Measurements from ENCODE around the gene PALM. TPM values are rescaled to one million over a fixed set of nuclear protein-coding genes. Genes with fewer than 3 reads are reported as not detected.

The PALM gene
- total RNA-seq, 3 donors from 2014 or later, result 0.26 to 0.61 (median 0.27) TPM

DNA sequence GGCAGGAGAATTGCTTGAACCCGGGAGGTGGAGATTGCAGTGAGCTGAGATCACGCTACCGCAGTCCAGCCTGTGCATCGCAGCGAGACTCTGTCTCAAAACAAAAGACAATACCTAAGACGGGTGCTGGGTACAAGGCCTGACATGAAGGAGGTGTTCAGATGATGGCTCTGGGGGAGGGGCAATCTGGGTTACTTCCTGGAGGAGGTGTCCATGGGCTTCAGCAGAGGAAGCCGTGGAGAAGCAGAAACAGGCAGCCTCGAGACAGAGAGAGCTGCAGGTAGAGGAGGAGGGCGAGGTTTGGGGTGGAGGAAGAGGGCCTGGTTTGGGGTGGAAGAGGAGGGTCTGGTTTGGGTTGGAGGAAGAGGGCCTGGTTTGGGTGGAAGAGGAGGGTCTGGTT lies 45.8 kb downstream of the PALM start:
- H3K9me3 Mint-ChIP-seq, result no peaks in the 10 kb centered on the region
- DNase-seq, result no peak
- no peaks in the 10 kb centered on the region for H3K36me3 Mint-ChIP-seq (ENCODE audit: insufficient read depth)
- no peaks in the 10 kb centered on the region for H3K27me3 Mint-ChIP-seq (ENCODE audit: low read depth)
- no peaks in the 10 kb centered on the region for H3K4me1 Mint-ChIP-seq (ENCODE audit: low read depth)
- no peak for ATAC-seq
- no peak overlapping the region for H3K4me3 Mint-ChIP-seq

DNA sequence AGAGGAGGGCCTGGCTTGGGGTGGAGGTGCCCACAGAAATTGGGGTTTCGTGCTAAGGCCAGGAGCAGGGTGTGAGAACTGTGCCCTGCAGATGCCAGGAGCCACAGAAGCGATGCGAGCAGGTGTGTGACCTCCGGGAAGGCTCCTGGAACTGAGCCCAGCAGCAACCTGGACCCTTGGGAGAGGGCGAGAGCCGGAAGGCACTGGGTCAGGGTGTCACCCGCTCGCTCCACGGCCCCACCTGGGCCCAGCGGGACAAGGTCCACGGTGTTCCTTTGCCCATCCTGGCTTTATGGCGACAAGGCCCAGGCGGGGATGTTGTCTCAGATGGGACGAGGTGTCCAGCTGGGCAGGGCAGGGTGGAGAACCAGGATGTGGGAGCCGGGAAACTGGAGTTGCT lies 46.3 kb downstream of the PALM start:
- no peaks in the 10 kb centered on the region for H3K9me3 Mint-ChIP-seq
- H3K36me3 Mint-ChIP-seq (ENCODE audit: insufficient read depth), result no peaks in the 10 kb centered on the region
- no peak for DNase-seq
- no peak for ATAC-seq
- no peak overlapping the region for H3K4me3 Mint-ChIP-seq
- no peaks in the 10 kb centered on the region for H3K27me3 Mint-ChIP-seq (ENCODE audit: low read depth)
- H3K4me1 Mint-ChIP-seq (ENCODE audit: low read depth), result no peaks in the 10 kb centered on the region

DNA sequence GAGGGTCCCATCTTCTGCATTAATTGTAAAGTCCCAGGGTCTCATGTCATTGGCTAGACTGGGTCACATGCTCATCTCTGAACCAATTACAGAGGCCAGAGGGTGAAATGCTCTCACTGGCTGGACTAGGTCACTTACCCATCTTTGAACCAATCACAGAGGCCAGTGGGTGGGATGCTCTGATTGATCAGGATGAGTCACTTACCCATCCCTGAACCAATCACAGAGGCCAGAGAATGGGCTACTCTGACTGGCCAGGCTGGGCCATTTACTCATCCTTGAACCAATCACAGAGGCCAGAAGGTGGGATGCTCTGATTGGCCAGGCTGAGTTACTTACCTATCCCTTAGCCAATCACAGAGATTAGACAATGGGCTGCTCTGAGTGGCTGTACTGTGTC lies 47.5 kb downstream of the PALM start:
- Mint-ChIP-seq H3K4me3 (no peak overlapping the region), H3K9me3 (no peaks in the 10 kb centered on the region), H3K36me3 (ENCODE audit: insufficient read depth) (no peaks in the 10 kb centered on the region), H3K4me1 (ENCODE audit: low read depth) (no peaks in the 10 kb centered on the region), H3K27me3 (ENCODE audit: low read depth) (no peaks in the 10 kb centered on the region)
- DNase-seq (no peak), ATAC-seq (peak; percentile 84 to 91)

DNA sequence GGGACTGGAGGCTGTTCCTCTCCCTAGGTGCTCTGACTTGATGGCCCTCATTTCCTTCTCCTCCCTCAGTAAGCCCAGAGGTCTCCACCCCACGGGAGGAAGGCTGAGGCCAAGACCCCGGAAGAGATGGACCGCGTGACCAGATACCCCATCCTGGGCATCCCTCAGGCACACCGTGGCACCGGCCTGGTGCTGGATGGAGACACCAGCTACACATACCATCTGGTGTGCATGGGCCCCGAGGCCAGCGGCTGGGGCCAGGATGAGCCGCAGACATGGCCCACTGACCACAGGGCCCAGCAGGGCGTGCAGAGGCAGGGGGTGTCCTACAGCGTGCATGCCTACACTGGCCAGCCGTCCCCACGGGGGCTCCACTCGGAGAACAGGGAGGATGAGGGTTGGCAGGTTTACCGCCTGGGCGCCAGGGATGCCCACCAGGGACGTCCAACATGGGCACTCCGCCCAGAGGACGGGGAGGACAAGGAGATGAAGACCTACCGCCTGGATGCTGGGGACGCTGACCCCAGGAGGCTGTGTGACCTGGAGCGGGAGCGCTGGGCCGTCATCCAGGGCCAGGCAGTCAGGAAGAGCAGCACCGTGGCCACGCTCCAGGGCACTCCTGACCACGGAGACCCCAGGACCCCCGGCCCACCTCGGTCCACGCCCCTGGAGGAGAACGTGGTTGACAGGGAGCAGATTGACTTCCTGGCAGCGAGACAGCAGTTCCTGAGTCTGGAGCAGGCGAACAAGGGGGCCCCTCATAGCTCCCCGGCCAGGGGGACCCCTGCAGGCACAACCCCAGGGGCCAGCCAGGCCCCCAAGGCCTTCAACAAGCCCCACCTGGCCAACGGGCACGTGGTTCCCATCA lies 48.3 kb downstream of the PALM start:
- no peak overlapping the region for H3K4me3 Mint-ChIP-seq
- no peaks in the 10 kb centered on the region for H3K27me3 Mint-ChIP-seq (ENCODE audit: low read depth)
- no peaks in the 10 kb centered on the region for H3K4me1 Mint-ChIP-seq (ENCODE audit: low read depth)
- H3K36me3 Mint-ChIP-seq (ENCODE audit: insufficient read depth), result no peaks in the 10 kb centered on the region
- ATAC-seq (no peak), DNase-seq (no peak)
- H3K9me3 Mint-ChIP-seq, result no peaks in the 10 kb centered on the region

DNA sequence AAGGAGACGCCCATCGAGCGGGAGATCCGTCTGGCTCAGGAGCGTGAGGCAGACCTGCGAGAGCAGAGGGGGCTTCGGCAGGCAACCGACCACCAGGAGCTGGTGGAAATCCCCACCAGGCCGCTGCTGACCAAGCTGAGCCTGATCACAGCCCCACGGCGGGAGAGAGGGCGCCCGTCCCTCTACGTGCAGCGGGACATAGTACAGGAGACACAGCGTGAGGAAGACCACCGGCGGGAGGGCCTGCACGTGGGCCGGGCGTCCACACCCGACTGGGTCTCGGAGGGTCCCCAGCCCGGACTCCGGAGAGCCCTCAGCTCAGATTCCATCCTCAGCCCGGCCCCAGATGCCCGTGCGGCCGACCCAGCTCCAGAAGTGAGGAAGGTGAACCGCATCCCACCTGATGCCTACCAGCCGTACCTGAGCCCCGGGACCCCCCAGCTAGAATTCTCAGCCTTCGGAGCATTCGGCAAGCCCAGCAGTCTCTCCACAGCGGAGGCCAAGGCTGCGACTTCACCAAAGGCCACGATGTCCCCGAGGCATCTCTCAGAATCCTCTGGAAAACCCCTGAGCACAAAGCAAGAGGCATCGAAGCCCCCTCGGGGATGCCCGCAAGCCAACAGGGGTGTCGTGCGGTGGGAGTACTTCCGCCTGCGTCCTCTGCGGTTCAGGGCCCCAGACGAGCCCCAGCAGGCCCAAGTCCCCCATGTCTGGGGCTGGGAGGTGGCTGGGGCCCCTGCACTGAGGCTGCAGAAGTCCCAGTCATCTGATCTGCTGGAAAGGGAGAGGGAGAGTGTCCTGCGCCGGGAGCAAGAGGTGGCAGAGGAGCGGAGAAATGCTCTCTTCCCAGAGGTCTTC lies 49.3 kb downstream of the PALM start:
- DNase-seq (no peak), ATAC-seq (no peak)
- no peaks in the 10 kb centered on the region for H3K36me3 Mint-ChIP-seq (ENCODE audit: insufficient read depth)
- H3K4me3 Mint-ChIP-seq, result no peak overlapping the region
- H3K4me1 Mint-ChIP-seq (ENCODE audit: low read depth), result no peaks in the 10 kb centered on the region
- no peaks in the 10 kb centered on the region for H3K9me3 Mint-ChIP-seq
- no peaks in the 10 kb centered on the region for H3K27me3 Mint-ChIP-seq (ENCODE audit: low read depth)

DNA sequence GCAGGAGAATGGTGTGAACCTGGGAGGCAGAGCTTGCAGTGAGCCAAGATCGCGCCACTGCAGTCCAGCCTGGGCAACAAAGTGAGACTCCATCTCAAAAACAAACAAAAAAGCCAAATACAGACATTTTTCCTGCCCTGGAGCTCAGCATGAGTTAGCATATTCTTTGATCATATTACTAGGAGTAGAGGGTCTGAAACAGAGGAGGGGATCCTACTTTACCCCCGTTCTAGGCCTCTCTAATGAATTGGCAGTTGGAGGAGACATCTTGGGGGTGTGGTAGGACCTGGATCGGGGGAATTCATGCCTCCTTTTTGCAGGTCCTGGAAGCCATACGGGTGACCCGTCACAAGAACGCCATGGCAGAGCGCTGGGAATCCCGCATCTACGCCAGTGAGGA lies 54.4 kb downstream of the PALM start:
- Mint-ChIP-seq H3K9me3 (no peaks in the 10 kb centered on the region), H3K4me3 (no peak overlapping the region), H3K36me3 (ENCODE audit: insufficient read depth) (no peaks in the 10 kb centered on the region), H3K27me3 (ENCODE audit: low read depth) (no peaks in the 10 kb centered on the region), H3K4me1 (ENCODE audit: low read depth) (no peaks in the 10 kb centered on the region)
- ATAC-seq (no peak), DNase-seq (no peak)

DNA sequence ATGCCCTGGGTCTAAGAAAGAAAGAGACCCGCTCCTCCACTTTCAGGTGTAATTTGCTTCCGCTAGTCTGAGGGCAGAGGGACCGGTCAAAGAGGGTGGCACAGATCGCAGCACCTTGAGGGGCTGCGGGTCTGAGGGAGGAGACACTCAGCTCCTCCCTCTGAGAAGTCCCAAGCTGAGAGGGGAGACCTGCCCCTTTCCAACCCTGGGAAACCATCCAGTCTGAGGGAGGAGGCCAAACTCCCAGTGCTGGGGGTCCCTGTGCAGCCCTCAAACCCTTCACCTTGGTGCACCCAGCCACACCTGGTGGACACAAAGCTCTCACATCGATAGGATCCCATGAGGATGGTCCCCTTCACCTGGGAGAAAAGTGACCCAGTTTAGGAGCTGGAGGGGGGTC lies 55.1 kb downstream of the PALM start:
- Mint-ChIP-seq H3K36me3 (ENCODE audit: insufficient read depth) (no peaks in the 10 kb centered on the region), H3K4me3 (no peak overlapping the region), H3K4me1 (ENCODE audit: low read depth) (no peaks in the 10 kb centered on the region), H3K27me3 (ENCODE audit: low read depth) (no peaks in the 10 kb centered on the region), H3K9me3 (no peaks in the 10 kb centered on the region)
- no peak for ATAC-seq
- no peak for DNase-seq

DNA sequence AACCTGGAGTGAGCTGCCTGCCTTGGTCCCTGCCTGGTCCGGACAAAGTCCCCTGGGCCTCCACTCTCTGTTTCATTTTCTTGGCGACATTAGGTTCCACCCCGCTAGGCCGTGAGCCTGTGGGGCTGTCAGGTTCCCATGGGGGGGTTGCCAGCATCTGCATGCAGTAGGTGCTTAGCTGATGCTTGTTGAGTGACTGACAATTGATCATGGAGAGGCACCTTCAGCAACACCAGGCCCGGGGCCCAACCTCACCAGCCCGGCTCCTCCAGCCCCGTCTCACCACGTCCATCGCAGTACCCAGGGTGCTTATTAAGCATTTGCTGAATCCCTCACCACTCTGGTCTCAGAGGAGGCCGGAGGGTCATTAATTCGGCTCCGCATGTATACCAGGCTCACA lies 55.6 kb downstream of the PALM start:
- no peak for DNase-seq
- H3K36me3 Mint-ChIP-seq (ENCODE audit: insufficient read depth), result no peaks in the 10 kb centered on the region
- H3K9me3 Mint-ChIP-seq, result no peaks in the 10 kb centered on the region
- no peak overlapping the region for H3K4me3 Mint-ChIP-seq
- no peaks in the 10 kb centered on the region for H3K4me1 Mint-ChIP-seq (ENCODE audit: low read depth)
- ATAC-seq, result no peak
- H3K27me3 Mint-ChIP-seq (ENCODE audit: low read depth), result no peaks in the 10 kb centered on the region

DNA sequence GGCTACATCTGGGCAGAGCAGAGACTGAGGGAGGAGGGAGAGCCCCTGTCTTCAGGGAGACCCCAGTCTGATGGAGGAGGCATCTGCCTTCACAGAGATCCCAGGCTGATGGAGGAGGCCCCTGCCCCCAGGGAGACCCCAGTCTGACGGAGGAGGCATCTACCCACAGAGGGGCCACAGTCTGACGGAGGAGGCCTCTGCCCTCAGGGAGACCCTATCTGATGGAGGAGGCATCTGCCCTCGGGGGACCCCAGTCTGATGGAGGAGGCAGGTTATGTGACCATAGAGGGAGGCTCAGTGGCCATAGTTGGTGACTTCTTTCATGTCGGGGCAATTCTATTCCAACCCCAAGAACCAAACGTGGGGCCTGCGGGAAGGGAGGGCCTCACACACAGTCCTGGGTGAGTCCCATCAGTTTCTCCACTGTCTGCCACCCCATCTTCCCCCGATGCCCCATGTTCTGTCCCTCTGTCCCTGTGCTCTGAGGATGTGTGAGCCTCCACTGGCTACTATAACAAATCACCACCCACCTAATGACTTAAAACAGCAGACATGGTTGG lies 56.5 kb downstream of the PALM start:
- no peak overlapping the region for H3K4me3 Mint-ChIP-seq
- no peaks in the 10 kb centered on the region for H3K36me3 Mint-ChIP-seq (ENCODE audit: insufficient read depth)
- no peak for DNase-seq
- ATAC-seq, result no peak
- peaks cover under 1% of the 10 kb centered on the region for H3K27me3 Mint-ChIP-seq (ENCODE audit: low read depth)
- no peaks in the 10 kb centered on the region for H3K9me3 Mint-ChIP-seq
- H3K4me1 Mint-ChIP-seq (ENCODE audit: low read depth), result peaks cover under 1% of the 10 kb centered on the region

DNA sequence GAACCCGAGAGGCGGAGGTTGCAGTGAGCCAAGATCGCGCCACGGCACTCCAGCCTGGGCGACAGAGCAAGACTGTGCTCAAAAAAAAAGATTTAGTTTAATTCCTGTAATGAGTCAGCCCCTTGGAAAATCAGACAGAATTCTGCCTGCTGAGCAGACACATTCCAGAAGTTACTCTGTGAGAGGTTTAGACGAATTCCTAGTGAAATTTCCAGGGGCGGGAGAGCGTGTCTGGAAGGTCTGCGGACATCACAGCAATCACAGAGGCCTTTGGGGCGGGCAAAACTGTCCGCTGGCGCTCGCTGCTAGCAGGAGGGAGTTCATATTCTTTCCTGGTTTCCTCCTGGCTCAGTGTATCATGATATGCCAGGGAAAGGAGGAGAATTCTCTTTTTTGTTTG lies 59.7 kb downstream of the PALM start:
- H3K27me3 Mint-ChIP-seq (ENCODE audit: low read depth), result peaks cover 5% of the 10 kb centered on the region

DNA sequence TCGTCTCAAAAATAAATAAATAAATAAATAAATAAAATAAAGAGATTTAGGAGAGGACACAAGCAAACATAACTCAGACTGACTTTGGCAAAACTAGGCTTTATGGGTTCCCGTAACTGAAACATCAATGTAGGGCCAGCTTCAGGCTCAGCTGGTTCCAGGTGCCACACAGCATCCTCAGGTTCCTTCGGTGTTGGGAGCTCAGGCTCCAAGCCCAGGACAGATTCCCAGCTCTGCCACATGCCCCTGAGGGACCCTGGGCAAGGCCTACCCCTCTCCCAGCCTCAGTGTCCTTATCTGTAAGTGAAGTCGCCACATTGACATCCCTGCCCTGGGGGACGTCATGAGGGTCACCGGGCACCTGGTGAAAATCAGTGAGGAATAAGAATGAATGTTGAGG lies 60.9 kb downstream of the PALM start:
- H3K4me1 Mint-ChIP-seq (ENCODE audit: low read depth), result peaks cover 2% of the 10 kb centered on the region
- DNase-seq (no peak), ATAC-seq (no peak)
- no peak overlapping the region for H3K4me3 Mint-ChIP-seq
- no peaks in the 10 kb centered on the region for H3K9me3 Mint-ChIP-seq
- H3K27me3 Mint-ChIP-seq (ENCODE audit: low read depth), result peaks cover 5% of the 10 kb centered on the region
- H3K36me3 Mint-ChIP-seq (ENCODE audit: insufficient read depth), result no peaks in the 10 kb centered on the region

More for the DNA sequence above, 59.7 kb downstream of the PALM start:
- Mint-ChIP-seq H3K36me3 (ENCODE audit: insufficient read depth) (no peaks in the 10 kb centered on the region), H3K4me1 (ENCODE audit: low read depth) (peaks cover 2% of the 10 kb centered on the region), H3K9me3 (no peaks in the 10 kb centered on the region), H3K4me3 (no peak overlapping the region)
- ATAC-seq (no peak), DNase-seq (no peak)

DNA sequence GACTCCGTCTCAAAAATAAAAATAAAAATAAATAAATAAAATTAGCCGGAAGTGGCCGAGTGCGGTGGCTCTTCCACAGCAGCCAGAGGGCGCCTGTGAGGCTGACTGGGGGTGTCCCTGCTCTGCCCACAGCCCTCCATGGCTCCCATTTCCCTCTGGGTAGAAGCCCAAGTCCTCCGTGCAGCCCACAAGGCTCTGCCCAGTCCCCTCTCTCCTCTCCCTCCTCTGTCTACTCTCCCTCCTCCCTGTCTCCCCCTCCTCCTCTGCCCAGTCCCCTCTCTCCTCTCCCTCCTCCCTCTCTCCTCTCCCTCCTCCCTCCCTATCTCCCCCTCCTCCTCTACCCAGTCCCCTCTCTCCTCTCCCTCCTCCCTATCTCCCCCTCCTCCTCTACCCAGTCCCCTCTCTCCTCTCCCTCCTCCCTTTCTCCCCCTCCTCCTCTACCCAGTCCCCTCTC lies 62.6 kb downstream of the PALM start:
- Mint-ChIP-seq H3K4me3 (no peak overlapping the region), H3K4me1 (ENCODE audit: low read depth) (peaks cover 2% of the 10 kb centered on the region), H3K9me3 (no peaks in the 10 kb centered on the region), H3K36me3 (ENCODE audit: insufficient read depth) (no peaks in the 10 kb centered on the region), H3K27me3 (ENCODE audit: low read depth) (peaks cover 5% of the 10 kb centered on the region)
- ATAC-seq, result peak in 1 of 2 donors; percentile 51
- no peak for DNase-seq

DNA sequence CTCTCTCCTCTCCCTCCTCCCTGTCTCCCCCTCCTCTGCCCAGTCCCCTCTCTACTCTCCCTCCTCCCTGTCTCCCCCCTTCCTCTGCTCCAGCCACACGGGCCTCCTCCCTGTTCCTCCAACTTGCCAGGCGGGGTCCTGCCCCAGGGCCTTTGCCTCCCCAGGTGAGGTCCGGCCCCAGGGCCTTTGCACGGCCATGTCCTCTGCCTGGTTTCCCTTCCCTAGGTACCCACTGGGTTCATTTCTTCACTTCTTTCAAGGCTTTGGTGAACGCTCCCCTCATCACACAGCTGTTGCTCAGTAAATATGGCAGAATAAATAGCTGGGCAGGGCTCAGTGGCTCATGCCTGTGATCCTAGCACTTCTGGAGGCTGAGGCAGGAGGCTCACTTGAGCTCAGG lies 63.3 kb downstream of the PALM start:
- Mint-ChIP-seq H3K36me3 (ENCODE audit: insufficient read depth) (no peaks in the 10 kb centered on the region), H3K4me3 (no peak overlapping the region), H3K4me1 (ENCODE audit: low read depth) (peaks cover 2% of the 10 kb centered on the region), H3K9me3 (no peaks in the 10 kb centered on the region), H3K27me3 (ENCODE audit: low read depth) (peaks cover 5% of the 10 kb centered on the region)
- no peak for ATAC-seq
- DNase-seq, result no peak

DNA sequence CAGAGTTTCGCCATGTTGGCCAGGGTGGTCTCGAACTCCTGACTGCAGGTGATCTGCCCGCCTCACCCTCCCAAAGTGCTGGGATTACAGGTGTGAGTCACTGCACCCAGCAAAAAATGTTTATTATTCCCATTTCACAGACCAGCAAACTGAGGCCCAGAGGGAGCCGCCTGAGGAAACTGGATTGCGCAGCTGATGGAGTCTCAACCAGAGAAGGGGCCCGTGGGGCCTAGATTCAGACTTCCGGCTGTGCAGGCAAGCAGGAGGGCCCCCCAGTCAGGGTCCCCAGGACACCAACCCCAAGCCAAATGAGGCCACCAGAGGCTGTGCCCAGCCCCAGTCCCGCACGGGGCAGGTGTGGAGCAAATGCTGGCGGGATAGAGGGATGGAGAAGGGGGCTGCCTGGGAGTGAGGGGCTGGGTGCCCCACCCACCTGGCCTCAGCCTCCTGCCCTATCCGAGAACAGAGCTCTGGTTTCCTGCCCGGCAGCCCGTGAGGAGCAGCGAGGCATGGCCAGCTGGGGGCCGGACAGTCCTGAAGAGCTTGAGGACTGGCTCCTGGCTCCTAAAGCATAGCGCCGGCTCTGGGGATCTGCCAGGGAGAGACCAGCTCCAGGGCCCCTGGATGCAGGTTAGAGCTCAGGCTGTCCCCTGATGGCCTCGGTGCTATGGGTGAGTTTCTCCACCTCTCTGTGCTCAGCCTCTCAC lies 64.1 kb downstream of the PALM start:
- ATAC-seq, result no peak
- no peak overlapping the region for H3K4me3 Mint-ChIP-seq

More for the DNA sequence above, 64.1 kb downstream of the PALM start:
- Mint-ChIP-seq H3K4me1 (ENCODE audit: low read depth) (peaks cover 2% of the 10 kb centered on the region), H3K36me3 (ENCODE audit: insufficient read depth) (no peaks in the 10 kb centered on the region), H3K27me3 (ENCODE audit: low read depth) (peaks cover 5% of the 10 kb centered on the region), H3K9me3 (no peaks in the 10 kb centered on the region)
- DNase-seq, result no peak
